H9 (cell line): Measurements from ENCODE around the gene LRRC51. TPM values are rescaled to one million over a fixed set of nuclear protein-coding genes. Genes with fewer than 3 reads are reported as not detected.
A peak's percentile ranks its signal among the peaks of the same experiment; 100 is the strongest.

ENCODE experiments used
- DNase-seq: peaks from one replicate; pipeline ENCODE4 v3.0.0-alpha.2; 2017
- H2AFZ ChIP-seq: one replicate; pipeline ENCODE4 v1.6.1; 2013; ENCODE audit warnings: mild to moderate bottlenecking, low read length, control low read depth, moderate library complexity
- H2AK5ac ChIP-seq: 2 replicates; pipeline ENCODE4 v1.6.1; 2013; ENCODE audit warnings: low read length, control low read depth, mixed read lengths; ENCODE audit not compliant: insufficient read length
- H2BK120ac ChIP-seq: one replicate; pipeline ENCODE4 v1.6.1; 2013; ENCODE audit warnings: low read depth, mild to moderate bottlenecking, low read length, control low read depth, inconsistent platforms; ENCODE audit not compliant: poor library complexity, severe bottlenecking
- H2BK12ac ChIP-seq: 2 replicates; pipeline ENCODE4 v1.6.1; 2013; ENCODE audit warnings: low read length, control low read depth, mixed read lengths, low read depth; ENCODE audit not compliant: insufficient read length
- H2BK15ac ChIP-seq: 2 replicates; pipeline ENCODE4 v1.6.1; 2013; ENCODE audit warnings: low read depth, low read length, control low read depth
- H2BK20ac ChIP-seq: one replicate; pipeline ENCODE4 v1.6.1; 2013; ENCODE audit warnings: low read depth, mild to moderate bottlenecking, low read length, control low read depth, inconsistent platforms; ENCODE audit not compliant: poor library complexity, severe bottlenecking
- H2BK5ac ChIP-seq: 2 replicates; pipeline ENCODE4 v1.6.1; 2013; ENCODE audit warnings: low read length, control low read depth, mixed read lengths; ENCODE audit not compliant: insufficient read length
- H3K14ac ChIP-seq: 2 replicates; pipeline ENCODE4 v1.6.1; 2013; ENCODE audit warnings: low read length, control low read depth; ENCODE audit not compliant: insufficient read depth
- H3K18ac ChIP-seq: 2 replicates; pipeline ENCODE4 v1.6.1; 2013; ENCODE audit warnings: low read depth, mild to moderate bottlenecking, mixed read lengths, low read length, control low read depth; ENCODE audit not compliant: insufficient read length
- H3K23ac ChIP-seq: 2 replicates; pipeline ENCODE4 v1.6.1; 2013; ENCODE audit warnings: low read length, control low read depth, mixed read lengths, low read depth; ENCODE audit not compliant: insufficient read length
- H3K23me2 ChIP-seq: 2 replicates; pipeline ENCODE4 v1.6.1; 2013; ENCODE audit warnings: low read depth, mild to moderate bottlenecking, mixed read lengths, low read length, control low read depth; ENCODE audit not compliant: insufficient read length, poor library complexity, severe bottlenecking
- H3K27ac ChIP-seq: 2 replicates; pipeline ENCODE4 v1.5.1; 2013; ENCODE audit warnings: low read length, control low read depth, mixed read lengths, low read depth; ENCODE audit not compliant: insufficient read length
- H3K27me3 ChIP-seq: 2 replicates; pipeline ENCODE4 v1.6.1; 2013; ENCODE audit warnings: low read length, control low read depth, inconsistent platforms; ENCODE audit not compliant: insufficient read depth
- H3K4ac ChIP-seq: 2 replicates; pipeline ENCODE4 v1.6.1; 2013; ENCODE audit warnings: low read depth, mild to moderate bottlenecking, control low read depth, inconsistent platforms, low read length, moderate library complexity
- H3K4me1 ChIP-seq: 2 replicates; pipeline ENCODE4 v1.6.1; 2013; ENCODE audit warnings: low read length, control low read depth, inconsistent platforms; ENCODE audit not compliant: insufficient read depth
- H3K4me2 ChIP-seq: 2 replicates; pipeline ENCODE4 v1.6.1; 2013; ENCODE audit warnings: low read length, control low read depth, mixed read lengths; ENCODE audit not compliant: insufficient read length, insufficient read depth
- H3K56ac ChIP-seq: 2 replicates; pipeline ENCODE4 v1.6.1; 2013; ENCODE audit warnings: low read depth, mild to moderate bottlenecking, mixed read lengths, low read length, control low read depth; ENCODE audit not compliant: insufficient read length
- H3K79me1 ChIP-seq: 2 replicates; pipeline ENCODE4 v1.6.1; 2013; ENCODE audit warnings: low read depth, mild to moderate bottlenecking, moderate library complexity, low read length, control low read depth, inconsistent platforms; ENCODE audit not compliant: insufficient read depth, poor library complexity, severe bottlenecking
- H3K79me2 ChIP-seq: 2 replicates; pipeline ENCODE4 v1.6.1; 2013; ENCODE audit warnings: low read length, control low read depth, inconsistent platforms; ENCODE audit not compliant: insufficient read depth
- H3K9ac ChIP-seq: 2 replicates; pipeline ENCODE4 v1.6.1; 2013; ENCODE audit warnings: low read length, control low read depth, mixed read lengths; ENCODE audit not compliant: insufficient read length; ENCODE audit errors: extremely low read depth
- H3K9me3 ChIP-seq: one replicate; pipeline ENCODE4 v1.6.1; 2013; ENCODE audit warnings: low read depth, low read length, inconsistent platforms; ENCODE audit not compliant: control insufficient read depth
- H3T11ph ChIP-seq: one replicate; pipeline ENCODE4 v1.6.1; 2013; ENCODE audit warnings: mild to moderate bottlenecking, low read length, control low read depth, inconsistent platforms
- H4K20me1 ChIP-seq: one replicate; pipeline ENCODE4 v1.6.1; 2013; ENCODE audit not compliant: control insufficient read depth, insufficient read length, insufficient read depth
- H4K5ac ChIP-seq: 2 replicates; pipeline ENCODE4 v1.6.1; 2013; ENCODE audit warnings: low read depth, mild to moderate bottlenecking, mixed read lengths, low read length, control low read depth; ENCODE audit not compliant: insufficient read length
- H4K8ac ChIP-seq: replicated peaks from 2 replicates; pipeline ENCODE4 v1.6.1; 2013; ENCODE audit warnings: low read length, control low read depth, mixed read lengths, low read depth; ENCODE audit not compliant: insufficient read length
- H4K91ac ChIP-seq: 2 replicates; pipeline ENCODE4 v1.6.1; 2013; ENCODE audit warnings: low read depth, mild to moderate bottlenecking, moderate library complexity, mixed read lengths, low read length, control low read depth; ENCODE audit not compliant: insufficient read length
- H3K27ac Mint-ChIP-seq, 3 experiments: 2 replicates in 2 of 3; 3 replicates in 1 of 3; pipeline ENCODE4 v1.8.0; 2020 to 2021; ENCODE audit warnings: mixed read lengths in 3 of 3, mild to moderate bottlenecking in 1 of 3, moderate library complexity in 1 of 3
- H3K27me3 Mint-ChIP-seq: 2 replicates; pipeline ENCODE4 v1.8.0; 2021; ENCODE audit warnings: low read depth, mild to moderate bottlenecking, moderate library complexity, mixed read lengths
- H3K36me3 Mint-ChIP-seq, 3 experiments: 2 replicates in 2 of 3; 3 replicates in 1 of 3; pipeline ENCODE4 v1.8.0; 2020 to 2021; ENCODE audit warnings: low read depth in 3 of 3, mixed read lengths in 3 of 3; ENCODE audit not compliant: insufficient read depth in 1 of 3
- H3K4me1 Mint-ChIP-seq, 2 experiments: 2 replicates each; pipeline ENCODE4 v1.8.0; 2020; ENCODE audit warnings: mixed read lengths in 2 of 2
- H3K4me3 Mint-ChIP-seq, 2 experiments: 2 replicates in 1 of 2; 3 replicates in 1 of 2; pipeline ENCODE4 v1.8.0; 2020 to 2021; ENCODE audit warnings: mild to moderate bottlenecking in 2 of 2, mixed read lengths in 2 of 2, moderate library complexity in 1 of 2
- H3K9me3 Mint-ChIP-seq, 2 experiments: 2 replicates in 1 of 2; 3 replicates in 1 of 2; pipeline ENCODE4 v1.8.0; 2020; ENCODE audit warnings: mild to moderate bottlenecking in 2 of 2, mixed read lengths in 2 of 2, moderate library complexity in 1 of 2
- CTCF ChIP-seq: fragments of 200-600 bp; sonication (generic); conservative IDR thresholded peaks from 3 replicates; pipeline ENCODE4 v1.8.0; 2021; ENCODE audit warnings: antibody characterized with exemption, mild to moderate bottlenecking
- WGBS: extraction: QIAGEN DNeasy Blood & Tissue Kit; methylation state at CpG from one replicate; pipeline ENCODE4 v1.1.7; 2013; ENCODE audit warnings: missing lambda C conversion rate, low lambda C conversion rate, mixed read lengths; ENCODE audit not compliant: insufficient read length; ENCODE audit errors: extremely low coverage; 5-methylcytosine and 5-hydroxymethylcytosine counted together
- total RNA-seq: library from RNA; stranded (reverse); gene quantifications from 2 replicates; pipeline ENCODE4 v1.2.1, GENCODE V29; 2021

The LRRC51 gene
- total RNA-seq, 1 experiment from 2014 or later: 3.1 TPM

GRCh38 chr11:72083414-72083813 lies 2.8 kb downstream of the LRRC51 start:
- Histone ChIP-seq H3T11ph (no peak overlapping the region), H2BK5ac (no peak overlapping the region), H3K79me2 (peaks cover 13% of the 10 kb centered on the region), H3K9ac (no peak overlapping the region), H2AFZ (no peak overlapping the region), H3K14ac (no peak overlapping the region), H3K27me3 (no peaks in the 10 kb centered on the region), H3K23me2 (peaks cover 7% of the 10 kb centered on the region), H2BK120ac (no peak overlapping the region), H4K5ac (no peak overlapping the region), H2BK12ac (no peak overlapping the region), H3K56ac (no peak overlapping the region), H4K8ac (no peak overlapping the region), H3K27ac (no peak overlapping the region), H3K23ac (no peak overlapping the region), H3K4me1 (no peaks in the 10 kb centered on the region), H2BK20ac (no peak overlapping the region), H4K91ac (no peak overlapping the region), H4K20me1 (no peaks in the 10 kb centered on the region), H2BK15ac (no peak overlapping the region), H3K9me3 (no peaks in the 10 kb centered on the region), H3K4me2 (no peak overlapping the region), H3K4ac (no peak overlapping the region), H2AK5ac (no peak overlapping the region), H3K79me1 (no peaks in the 10 kb centered on the region), H3K18ac (no peak overlapping the region)
- H3K27me3 Mint-ChIP-seq: no peaks in the 10 kb centered on the region; the same call in 1 of the 2 replicates
- no peaks in the 10 kb centered on the region; a peak in 1 of 7 replicates for H3K36me3 Mint-ChIP-seq
- peaks cover 18 to 21% of the 10 kb centered on the region in 2 experiments for H3K4me1 Mint-ChIP-seq
- no peak for TF ChIP-seq CTCF
- no peak overlapping the region for H3K4me3 Mint-ChIP-seq
- H3K27ac Mint-ChIP-seq: 0 out of 7 replicates have a peak overlapping the region, but pooled peaks of 1 of the 3 experiments have one; percentile 2
- H3K9me3 Mint-ChIP-seq: no peaks in the 10 kb centered on the region
- WGBS: no CpG with 5 or more reads among the region's 2 CpGs
- no peak for DNase-seq
